SU-DHL-6 (cell line): Measurements from ENCODE around the gene ZC3H12C.

Experiments used
- CTCF ChIP-seq: fragments of 200-600 bp; sonication (generic); IDR thresholded peaks from one replicate; pipeline ENCODE4 v1.5.1; 2017; ENCODE audit warnings: antibody characterized with exemption, mild to moderate bottlenecking, low read length, moderate library complexity; ENCODE audit not compliant: insufficient read depth, poor library complexity, severe bottlenecking
- EZH2phosphoT487 ChIP-seq: fragments of 200-600 bp; sonication (generic), shearing (Covaris generic); conservative IDR thresholded peaks from 2 replicates; pipeline ENCODE4 v1.6.1; 2018; ENCODE audit warnings: mild to moderate bottlenecking, antibody characterized with exemption, low read length, moderate library complexity, mixed read lengths

- TF ChIP-seq CTCF (no peak), EZH2phosphoT487 (no peak)
These were observed 18.7 kb upstream of the ZC3H12C start for GRCh38 chr11:110074499-110074898.
